Measurements from ENCODE around the gene PTOV1. TPM values are rescaled to one million over a fixed set of nuclear protein-coding genes. Genes with fewer than 3 reads are reported as not detected.

PTOV1 gene
- total and polyA plus RNA-seq, 2 of the 8 experiments (the other 6 are each of a cell fraction or from before 2014, with no cell fraction given), result 147 to 251 TPM

DNA sequence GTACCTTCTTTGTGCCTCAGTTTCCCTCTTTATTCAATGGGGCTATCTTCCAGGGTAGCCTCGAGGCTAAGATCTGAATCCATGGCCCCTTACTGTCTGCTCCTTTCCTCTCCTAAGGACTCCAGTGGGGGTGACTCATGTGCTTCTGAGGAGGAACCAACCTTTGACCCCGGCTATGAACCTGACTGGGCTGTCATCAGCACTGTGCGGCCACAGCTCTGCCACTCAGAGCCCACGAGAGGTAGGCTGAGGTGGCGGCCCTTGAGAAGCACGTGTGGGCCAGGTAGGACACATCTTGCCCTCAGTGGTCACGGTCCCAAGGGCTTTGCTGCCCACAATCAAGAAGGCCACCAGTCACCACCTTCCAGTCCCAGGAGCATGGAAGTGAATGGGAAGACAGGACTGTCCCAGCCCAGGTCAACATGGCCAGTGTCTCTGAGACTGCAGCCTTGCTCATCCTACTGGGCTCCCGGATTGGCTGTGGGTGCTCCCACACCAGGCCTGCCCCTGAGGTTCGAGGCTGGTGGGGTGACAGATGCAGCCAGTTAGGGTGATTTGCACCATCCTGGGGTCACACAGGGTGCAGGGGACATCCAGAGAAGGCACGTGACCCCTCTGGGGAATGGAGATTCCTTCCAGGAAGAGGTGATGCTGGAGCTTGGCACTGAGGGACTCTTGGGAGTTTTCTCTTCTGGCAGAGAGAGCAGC is 29.4 kb downstream of the PTOV1 start (continued):
- no peak for TF ChIP-seq BACH1 (IDR thresholded peaks at IDR 0.05; ENCODE audit: low read length)
- TF ChIP-seq TEAD4 (IDR thresholded peaks at IDR 0.05; ENCODE audit: low read depth, low read length), result no peak
- TF ChIP-seq BRCA1 (IDR thresholded peaks at IDR 0.05; ENCODE audit: low read depth, low read length), result no peak
- no peak for TF ChIP-seq TAF7 (optimal IDR thresholded peaks at IDR 0.05; ENCODE audit: borderline replicate concordance, low read depth, low read length)
- TF ChIP-seq CBX8 (IDR thresholded peaks at IDR 0.05; ENCODE audit: borderline replicate concordance, low read depth, low read length), result no peak
- TF ChIP-seq, protein P1, sequence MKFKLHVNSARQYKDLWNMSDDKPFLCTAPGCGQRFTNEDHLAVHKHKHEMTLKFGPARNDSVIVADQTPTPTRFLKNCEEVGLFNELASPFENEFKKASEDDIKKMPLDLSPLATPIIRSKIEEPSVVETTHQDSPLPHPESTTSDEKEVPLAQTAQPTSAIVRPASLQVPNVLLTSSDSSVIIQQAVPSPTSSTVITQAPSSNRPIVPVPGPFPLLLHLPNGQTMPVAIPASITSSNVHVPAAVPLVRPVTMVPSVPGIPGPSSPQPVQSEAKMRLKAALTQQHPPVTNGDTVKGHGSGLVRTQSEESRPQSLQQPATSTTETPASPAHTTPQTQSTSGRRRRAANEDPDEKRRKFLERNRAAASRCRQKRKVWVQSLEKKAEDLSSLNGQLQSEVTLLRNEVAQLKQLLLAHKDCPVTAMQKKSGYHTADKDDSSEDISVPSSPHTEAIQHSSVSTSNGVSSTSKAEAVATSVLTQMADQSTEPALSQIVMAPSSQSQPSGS (IDR thresholded peaks at IDR 0.05; ENCODE audit: low read length), result no peak
- TF ChIP-seq SAP30 (IDR thresholded peaks at IDR 0.05; ENCODE audit: insufficient read depth, insufficient replicate concordance, low read length), result no peak
- no peak for TF ChIP-seq SIN3A (conservative IDR thresholded peaks at IDR 0.05 in 1 of 2, IDR thresholded peaks at IDR 0.05 in 1 of 2; ENCODE audit: low read depth in 1 of 2, low read length in 2 of 2)

Measured in H1 (cell line).